Prostate gland (tissue), 2 donors: ENCODE measurements around the gene TUBGCP3. TPM values are rescaled to one million over a fixed set of nuclear protein-coding genes. Genes with fewer than 3 reads are reported as not detected.

Experiments
- DNase-seq: peaks from one replicate; pipeline ENCODE4 v3.0.0-alpha.2; 2019; ENCODE audit warnings: low spot score
- H3K27ac ChIP-seq, 2 donors: fragments of 200-600 bp; sonication (generic); 2 replicates each; pipeline ENCODE4 v1.5.1; 2017 to 2019
- H3K27me3 ChIP-seq: fragments of 200-600 bp; sonication (generic); replicated peaks from 2 replicates; pipeline ENCODE4 v1.5.1; 2019; ENCODE audit not compliant: insufficient read depth
- H3K36me3 ChIP-seq, 2 donors: fragments of 200-600 bp; sonication (generic); 1 replicate in 1 of 2; 2 replicates in 1 of 2; pipeline versions ENCODE4 v1.5.1 to v1.8.1; 2017 to 2019
- H3K4me1 ChIP-seq: fragments of 200-600 bp; sonication (generic); replicated peaks from 2 replicates; pipeline ENCODE4 v1.5.1; 2019
- H3K4me3 ChIP-seq, 2 donors: fragments of 200-600 bp; sonication (generic); 2 replicates each; pipeline ENCODE4 v1.5.1; 2017 to 2019
- H3K9me3 ChIP-seq: fragments of 200-600 bp; sonication (generic); 2 replicates; pipeline ENCODE4 v1.5.1; 2017
- POLR2A ChIP-seq: fragments of 450-650 bp; IDR thresholded peaks from one replicate; pipeline ENCODE4 v1.6.1; 2016; ENCODE audit warnings: antibody characterized with exemption, mild to moderate bottlenecking
- POLR2AphosphoS5 ChIP-seq: sonication (generic); formaldehyde crosslinking; IDR thresholded peaks from one replicate; pipeline ENCODE4 v1.6.1; 2017; ENCODE audit warnings: antibody characterized with exemption
- WGBS: methylation state at CpG from one replicate; pipeline ENCODE4 v1.1.5; 2018; 5-methylcytosine and 5-hydroxymethylcytosine counted together
- intact Hi-C: fragments of 100-400 bp; cut with DNase I; formaldehyde crosslinking; loops from one replicate; pipeline ENCODE4 v1.14.2; 2022
- total RNA-seq, 2 donors: library from RNA; depleted of rRNA; stranded (reverse); fragments of >200 nt; gene quantifications; one replicate each; pipeline ENCODE4 v1.1.0, GENCODE V29; 2016
- TF ChIP-seq, protein P1 (sequence below), 4 experiments: fragments of 200-600 bp in 2 of 4; fragments of 450-650 bp in 2 of 4; sonication (generic) in 2 of 4; IDR thresholded peaks; 1 replicate in 3 of 4; 2 replicates in 1 of 4; pipeline ENCODE4 v1.5.1; 2016 to 2019; ENCODE audit warnings: antibody characterized with exemption in 4 of 4, mild to moderate bottlenecking in 2 of 4, moderate library complexity in 2 of 4

TUBGCP3 gene
- total RNA-seq, 2 donors from 2014 or later: 19.7 to 37.5 TPM

DNA sequence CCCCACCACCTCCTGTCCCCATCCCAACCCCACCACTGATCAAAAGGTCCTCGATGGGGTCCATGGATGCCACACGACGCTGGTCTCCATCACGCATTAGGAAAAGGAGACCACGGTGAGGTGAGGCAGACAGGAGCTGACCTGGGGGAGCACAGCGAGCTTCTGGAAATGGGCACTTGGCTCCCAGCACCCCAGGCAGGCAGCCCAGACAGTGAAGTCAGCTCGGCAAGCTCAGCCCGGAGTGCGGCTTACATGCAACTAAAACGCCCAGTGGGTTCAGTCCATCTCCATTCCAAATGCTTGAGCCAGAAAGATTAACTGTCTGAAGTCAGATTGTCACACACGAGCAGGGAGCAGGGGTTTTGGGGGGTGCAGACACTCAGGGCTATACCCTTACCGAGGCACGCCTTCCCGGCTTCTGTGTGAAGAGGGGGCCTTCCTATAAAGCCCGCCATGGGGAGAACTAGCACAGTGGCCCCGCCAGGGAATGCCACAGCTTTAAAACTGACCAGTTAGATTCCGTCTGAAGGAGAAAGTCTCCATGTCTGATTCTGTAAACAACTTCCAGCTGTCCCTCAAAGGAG is 132.4 kb downstream of the TUBGCP3 start:
- Histone ChIP-seq H3K27ac (no peak overlapping the region), H3K4me3 (no peak overlapping the region), H3K4me1 (no peaks in the 10 kb centered on the region), H3K36me3 (no peaks in the 10 kb centered on the region), H3K27me3 (no peaks in the 10 kb centered on the region), H3K9me3 (no peaks in the 10 kb centered on the region)
- no peak for TF ChIP-seq POLR2AphosphoS5
- TF ChIP-seq, protein P1, sequence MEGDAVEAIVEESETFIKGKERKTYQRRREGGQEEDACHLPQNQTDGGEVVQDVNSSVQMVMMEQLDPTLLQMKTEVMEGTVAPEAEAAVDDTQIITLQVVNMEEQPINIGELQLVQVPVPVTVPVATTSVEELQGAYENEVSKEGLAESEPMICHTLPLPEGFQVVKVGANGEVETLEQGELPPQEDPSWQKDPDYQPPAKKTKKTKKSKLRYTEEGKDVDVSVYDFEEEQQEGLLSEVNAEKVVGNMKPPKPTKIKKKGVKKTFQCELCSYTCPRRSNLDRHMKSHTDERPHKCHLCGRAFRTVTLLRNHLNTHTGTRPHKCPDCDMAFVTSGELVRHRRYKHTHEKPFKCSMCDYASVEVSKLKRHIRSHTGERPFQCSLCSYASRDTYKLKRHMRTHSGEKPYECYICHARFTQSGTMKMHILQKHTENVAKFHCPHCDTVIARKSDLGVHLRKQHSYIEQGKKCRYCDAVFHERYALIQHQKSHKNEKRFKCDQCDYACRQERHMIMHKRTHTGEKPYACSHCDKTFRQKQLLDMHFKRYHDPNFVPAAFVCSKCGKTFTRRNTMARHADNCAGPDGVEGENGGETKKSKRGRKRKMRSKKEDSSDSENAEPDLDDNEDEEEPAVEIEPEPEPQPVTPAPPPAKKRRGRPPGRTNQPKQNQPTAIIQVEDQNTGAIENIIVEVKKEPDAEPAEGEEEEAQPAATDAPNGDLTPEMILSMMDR (IDR thresholded peaks at IDR 0.05): no peak
- no peak for TF ChIP-seq POLR2A
- no peak for DNase-seq
- 89% methylated on average over 17 of the region's 17 CpGs for WGBS
- intact Hi-C loops: no loop called here

DNA sequence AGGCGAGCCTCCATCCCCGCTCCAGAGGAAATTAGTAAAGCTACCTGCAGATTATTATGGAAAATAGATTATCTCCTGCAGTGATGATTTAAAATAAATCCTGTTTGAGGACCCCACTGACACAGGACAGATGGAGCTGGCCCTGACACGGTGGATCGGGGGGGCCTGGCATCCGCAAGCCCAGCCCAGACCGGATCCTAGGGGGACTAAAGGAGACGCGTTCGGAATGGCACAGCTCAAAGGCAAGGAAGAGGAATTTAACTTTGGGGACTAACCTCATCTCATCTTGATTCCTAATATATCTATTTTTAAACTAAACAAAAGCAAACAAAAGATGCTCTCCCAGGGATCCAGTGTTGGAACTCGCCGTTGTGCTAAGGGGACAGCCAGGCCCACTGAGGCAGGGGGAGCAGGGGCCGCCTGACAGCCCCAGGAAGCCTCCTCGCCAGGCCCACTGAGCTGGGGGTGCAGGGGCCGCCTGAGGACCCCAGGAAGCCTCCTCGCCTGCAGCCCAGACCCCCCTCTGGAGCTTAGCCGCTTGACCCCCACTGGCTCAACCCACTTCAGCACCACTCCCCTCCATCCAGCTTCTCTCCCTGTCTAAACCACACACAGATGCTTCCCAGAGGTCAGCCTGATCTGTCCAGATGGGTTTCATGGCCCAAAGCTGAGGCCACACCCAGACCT is 133.2 kb downstream of the TUBGCP3 start:
- TF ChIP-seq POLR2A: no peak
- TF ChIP-seq POLR2AphosphoS5: no peak
- TF ChIP-seq, protein P1 (IDR thresholded peaks at IDR 0.05): no peak
- intact Hi-C loops: no loop called here
- no peaks in the 10 kb centered on the region for H3K9me3 ChIP-seq
- no peaks in the 10 kb centered on the region for H3K27me3 ChIP-seq
- no peak for DNase-seq
- no peaks in the 10 kb centered on the region for H3K4me1 ChIP-seq
- H3K4me3 ChIP-seq: no peak overlapping the region
- WGBS: 73% methylated on average over 16 of the region's 16 CpGs
- no peak overlapping the region for H3K27ac ChIP-seq
- no peaks in the 10 kb centered on the region for H3K36me3 ChIP-seq

DNA sequence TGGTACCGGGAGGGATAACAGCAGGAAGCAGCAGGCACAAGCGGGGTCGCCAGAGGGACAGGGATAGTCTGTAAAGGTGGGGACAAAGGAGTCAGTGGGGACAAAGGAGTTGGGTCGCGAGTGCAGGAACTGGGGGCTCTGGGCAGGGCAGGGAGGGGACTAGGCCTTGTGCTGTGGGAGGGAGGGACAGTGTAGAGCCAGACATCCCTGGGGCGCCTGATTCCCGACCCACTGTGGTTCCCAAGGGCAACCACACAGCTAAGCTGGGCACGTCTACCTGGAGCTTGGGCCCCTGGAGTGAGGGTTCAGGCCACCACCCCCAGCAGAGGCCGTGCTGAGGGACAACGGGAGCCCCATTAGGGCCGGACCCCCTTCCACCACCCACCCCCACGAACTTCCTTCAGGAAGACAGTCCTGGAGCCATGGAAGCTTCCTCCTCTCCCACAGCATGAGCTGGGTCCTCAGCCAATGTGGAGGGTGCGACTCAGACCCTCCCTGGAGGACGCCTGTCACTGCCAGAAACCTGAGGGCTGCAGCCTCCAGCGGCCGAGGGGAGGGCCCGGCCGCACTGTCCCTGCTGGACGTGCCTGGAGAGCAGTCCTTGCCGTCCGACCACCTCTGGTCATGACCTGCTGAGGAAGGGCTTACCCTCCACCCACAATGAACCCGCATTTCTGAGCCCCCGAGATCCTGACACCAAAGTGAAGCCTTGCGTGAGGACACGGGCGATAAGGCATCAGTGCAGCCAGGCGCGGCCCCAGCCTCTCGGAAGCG is 133.9 kb downstream of the TUBGCP3 start:
- H3K27ac ChIP-seq: no peak overlapping the region
- H3K27me3 ChIP-seq: no peaks in the 10 kb centered on the region
- H3K36me3 ChIP-seq: no peaks in the 10 kb centered on the region
- TF ChIP-seq POLR2A (no peak), POLR2AphosphoS5 (no peak)
- TF ChIP-seq, protein P1 (IDR thresholded peaks at IDR 0.05): no peak
- no peak overlapping the region for H3K4me3 ChIP-seq
- no peak for DNase-seq
- H3K9me3 ChIP-seq: no peaks in the 10 kb centered on the region
- WGBS: 89% methylated on average over 27 of the region's 30 CpGs
- H3K4me1 ChIP-seq: no peaks in the 10 kb centered on the region
- intact Hi-C loops: no loop called here

DNA sequence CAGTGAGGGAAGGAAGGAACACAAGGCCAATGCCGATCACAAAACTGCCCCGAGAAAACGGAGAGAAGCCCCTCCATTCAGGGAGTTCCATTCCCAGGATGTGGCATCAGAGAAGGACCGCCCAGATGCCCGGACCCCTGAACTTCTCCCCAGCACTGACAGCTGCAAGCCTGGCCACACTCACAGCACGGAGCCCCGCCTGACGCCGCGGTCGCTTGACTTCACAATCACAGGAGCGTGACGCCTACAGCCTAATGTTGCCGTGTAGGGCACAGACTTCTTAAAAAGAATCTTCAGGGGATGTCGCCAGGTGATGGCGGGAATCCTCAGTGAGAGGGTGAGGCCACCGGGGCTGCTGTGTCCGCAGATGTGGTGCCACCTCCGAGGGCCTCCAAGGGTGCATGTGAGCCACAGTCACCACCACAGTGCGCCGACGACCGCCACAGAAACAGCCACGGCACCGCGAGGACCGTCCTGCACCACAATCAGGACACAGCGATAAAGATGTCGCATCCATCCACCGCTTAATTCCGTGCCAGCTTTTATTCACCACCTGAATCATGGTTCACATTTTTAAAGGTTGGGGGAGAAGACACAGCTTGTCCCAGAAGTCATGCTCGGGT is 134.6 kb downstream of the TUBGCP3 start:
- Histone ChIP-seq H3K9me3 (no peaks in the 10 kb centered on the region), H3K27ac (no peak overlapping the region), H3K4me1 (no peaks in the 10 kb centered on the region), H3K36me3 (no peaks in the 10 kb centered on the region), H3K4me3 (no peak overlapping the region), H3K27me3 (no peaks in the 10 kb centered on the region)
- whole genome bisulfite sequencing: 92% methylated on average over 32 of the region's 32 CpGs
- no peak for DNase-seq
- TF ChIP-seq POLR2A: no peak
- TF ChIP-seq, protein P1 (IDR thresholded peaks at IDR 0.05): no peak
- intact Hi-C loops: no loop called here
